COLO829 (cell line): Measurements from ENCODE around the gene GNG13.
"Not testable (repeated sequence)": the region's sequence is repeated elsewhere in the genome, so short reads cannot be mapped to it uniquely, and the experiment has no call there.

Source experiments
- DNase-seq: peaks from one replicate; pipeline ENCODE4 v3.0.0; 2012; ENCODE audit warnings: low spot score

Gene GNG13

DNA sequence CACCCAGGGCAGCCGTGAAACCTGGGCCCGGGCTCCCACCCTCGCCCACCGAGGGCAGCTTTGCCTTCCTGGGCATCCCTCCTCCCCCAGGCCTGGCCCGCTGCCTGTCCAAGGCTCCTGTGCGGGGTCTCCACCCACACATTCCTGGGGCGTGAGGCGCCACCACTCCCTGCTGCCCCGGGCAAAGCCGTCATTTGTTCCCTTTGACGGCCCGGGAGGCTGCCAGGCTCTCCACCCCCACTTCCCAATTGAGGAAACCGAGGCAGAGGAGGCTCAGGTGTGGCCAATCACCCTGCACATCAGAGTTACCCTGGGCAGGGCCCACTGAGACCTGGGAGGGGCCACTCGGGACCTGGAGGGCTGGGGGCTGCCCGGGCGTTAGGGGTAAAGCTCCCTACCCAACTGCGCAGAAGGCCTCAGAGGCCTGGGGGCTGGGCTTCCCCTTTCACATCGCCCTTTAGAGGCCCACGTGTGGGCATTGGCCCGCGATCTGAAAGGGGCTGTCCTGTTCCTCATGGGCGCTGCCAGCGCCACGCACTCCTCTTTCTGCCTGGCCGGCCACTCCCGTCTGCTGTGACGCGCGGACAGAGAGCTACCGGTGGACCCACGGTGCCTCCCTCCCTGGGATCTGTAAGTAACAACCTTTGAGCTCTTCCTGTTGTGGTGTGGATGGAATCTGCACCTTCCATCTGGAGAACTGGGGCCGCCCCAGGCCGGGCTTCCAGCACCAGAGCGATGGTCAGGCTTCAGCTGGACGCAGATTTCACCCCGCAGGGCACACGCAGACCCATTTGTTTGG is 39.8 kb downstream of the GNG13 start, which contains the start of gene MSLN:
Gene MSLN (plus strand): TSS at position 190 of the 799 bp plus-strand sequence. CDS start 1,947 bp downstream, outside the sequence.
- DNase-seq = no peak

- DNase-seq = no peak
Observed at GRCh38 chr16:760065-760464, 40.5 kb downstream of the GNG13 start.

- no peak for DNase-seq
Observed at GRCh38 chr16:759110-759910, 41.2 kb downstream of the GNG13 start.

DNA sequence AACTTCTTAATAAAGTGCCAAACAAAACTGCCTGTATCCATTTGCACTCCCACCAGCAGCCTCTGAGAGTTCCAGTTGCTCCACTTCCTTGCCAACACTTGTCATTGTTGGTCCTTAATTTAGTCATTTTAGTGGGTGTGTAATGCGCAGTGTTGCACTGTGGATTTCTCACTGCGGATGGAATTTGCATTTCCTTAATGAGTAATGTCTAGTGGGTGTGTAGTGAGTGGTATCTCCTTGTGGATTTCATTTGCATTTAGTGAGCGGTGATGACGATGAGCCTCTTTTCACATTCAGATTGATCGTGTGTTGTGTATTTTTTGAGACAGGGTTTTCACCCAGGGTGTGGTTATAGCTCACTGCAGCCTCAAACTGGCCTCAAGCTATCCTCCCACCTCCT is 44.1 kb downstream of the GNG13 start:
- DNase-seq = no peak

- DNase-seq = no peak
Observed at GRCh38 chr16:754656-755055, 45.9 kb downstream of the GNG13 start.

DNA sequence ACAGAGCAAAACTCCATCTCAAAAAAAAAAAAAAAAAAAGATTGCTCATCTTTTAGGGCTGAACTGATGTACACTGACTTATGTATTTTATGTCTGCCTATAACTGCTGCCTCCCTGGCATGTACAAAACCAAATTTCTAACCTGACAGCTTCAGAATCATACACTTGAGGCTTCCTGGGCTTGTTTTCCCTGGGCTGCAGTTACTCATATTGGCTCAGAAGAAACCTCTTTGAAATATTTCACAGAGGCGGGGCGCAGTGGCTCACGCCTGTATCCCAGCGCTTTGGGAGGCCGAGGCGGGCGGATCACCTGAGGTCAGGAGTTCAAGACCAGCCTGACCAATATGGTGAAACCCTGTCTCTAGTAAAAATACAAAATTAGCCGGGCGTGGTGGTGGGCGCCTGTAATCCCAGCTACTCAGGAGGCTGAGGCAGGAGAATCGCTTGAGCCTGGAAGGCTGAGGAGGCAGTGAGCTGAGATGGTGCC is 46.4 kb downstream of the GNG13 start:
- not testable (repeated sequence) for DNase-seq

DNA sequence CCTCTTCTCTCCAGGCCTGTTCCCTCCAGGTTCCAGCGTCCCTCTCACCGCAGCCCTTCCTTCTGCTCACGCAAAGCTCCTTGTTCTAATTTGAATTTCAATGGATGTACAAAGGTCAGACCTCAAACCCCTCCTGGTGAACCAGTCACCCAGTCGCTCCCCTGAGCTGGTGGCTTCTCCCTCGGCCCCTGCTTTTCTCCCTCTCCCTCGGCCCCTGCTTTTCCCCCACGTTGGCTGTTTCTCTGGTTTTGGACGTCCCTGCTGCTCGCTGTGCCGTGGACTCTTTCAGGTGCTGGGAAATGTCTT is 48.6 kb downstream of the GNG13 start:
- DNase-seq = no peak

DNA sequence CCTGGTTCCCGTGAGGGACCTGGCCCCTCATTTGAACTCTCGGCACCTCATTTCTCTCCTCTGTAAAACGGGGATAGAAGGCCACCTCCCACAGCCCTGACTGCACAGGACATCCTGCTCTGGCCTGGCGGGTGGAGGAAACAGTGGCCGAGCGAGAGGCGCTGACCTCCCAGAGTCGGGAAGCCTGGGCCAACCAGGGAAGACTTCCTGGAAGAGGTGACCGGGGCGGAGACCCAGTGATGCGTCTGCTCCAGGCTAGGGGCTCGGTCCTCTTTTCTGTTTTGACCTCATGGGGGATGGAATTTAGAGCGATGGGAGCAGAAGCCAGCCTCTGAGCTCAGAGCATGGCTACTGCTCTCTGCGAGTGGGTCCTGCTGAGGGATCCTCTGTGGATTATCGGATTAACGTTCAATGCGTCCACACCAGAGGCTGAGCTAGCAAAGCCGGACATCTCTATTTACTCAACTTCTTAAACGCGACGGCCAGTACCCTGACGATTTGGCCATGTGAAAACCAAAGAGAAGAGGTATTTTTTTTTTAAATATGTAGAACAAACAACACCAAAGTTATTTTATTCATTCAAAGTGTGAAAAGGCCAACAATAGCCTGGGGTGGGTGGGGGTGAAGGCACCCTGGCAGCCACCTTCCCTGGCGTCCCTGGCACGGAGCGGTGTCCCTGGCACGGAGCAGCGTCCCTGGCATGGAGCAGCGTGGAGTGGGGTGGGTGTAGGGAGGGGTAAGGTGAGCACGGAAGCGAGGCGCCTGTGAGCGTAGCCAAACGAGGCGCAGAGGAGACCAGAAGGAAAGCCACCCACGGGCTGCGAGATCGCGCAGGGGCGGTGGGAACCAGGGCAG is 49.2 kb downstream of the GNG13 start:
- no peak for DNase-seq

GRCh38 chr16:750485-750884 is 50.0 kb downstream of the GNG13 start:
- DNase-seq = no peak

GRCh38 chr16:749010-749409 is 51.5 kb downstream of the GNG13 start:
- DNase-seq = no peak
